ENCODE results near the gene PLIN3.

DNA sequence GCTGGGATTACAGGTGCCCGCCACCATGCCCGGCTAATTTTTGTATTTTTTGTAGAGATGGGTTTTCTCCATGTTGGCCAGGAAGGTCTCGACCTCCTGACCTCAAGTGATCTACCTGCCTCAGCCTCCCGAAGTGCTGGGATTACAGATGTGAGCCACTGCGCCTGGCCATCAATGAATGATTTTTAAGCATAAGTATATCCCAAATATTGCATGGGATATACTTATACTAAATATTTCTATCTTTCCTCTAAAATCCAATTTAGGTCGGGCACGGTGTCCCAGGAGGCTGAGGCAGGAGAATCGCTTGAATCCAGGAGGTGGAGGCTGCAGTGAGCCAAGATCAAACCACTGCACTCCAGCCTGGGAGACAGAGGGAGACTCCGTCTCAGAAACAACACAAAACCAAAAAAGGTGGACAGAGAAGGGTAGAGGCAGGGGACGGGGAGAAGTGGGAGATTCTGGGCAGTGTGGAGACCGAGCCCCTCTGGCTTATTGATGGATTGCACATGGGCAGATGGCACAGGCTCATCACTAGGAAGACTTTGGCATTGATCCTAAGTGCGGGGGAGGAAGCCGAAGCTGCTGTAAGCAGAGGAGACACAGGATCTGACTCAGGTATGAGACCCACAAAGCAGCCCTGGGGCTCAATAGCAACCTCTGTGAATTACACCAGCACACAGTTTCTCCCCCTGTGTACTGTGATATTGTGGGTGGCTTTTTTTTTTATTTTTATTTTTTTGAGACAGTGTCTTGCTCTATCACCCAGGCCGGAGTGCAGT, 21.8 kb upstream of the PLIN3 start:
- TF ChIP-seq, protein P1, sequence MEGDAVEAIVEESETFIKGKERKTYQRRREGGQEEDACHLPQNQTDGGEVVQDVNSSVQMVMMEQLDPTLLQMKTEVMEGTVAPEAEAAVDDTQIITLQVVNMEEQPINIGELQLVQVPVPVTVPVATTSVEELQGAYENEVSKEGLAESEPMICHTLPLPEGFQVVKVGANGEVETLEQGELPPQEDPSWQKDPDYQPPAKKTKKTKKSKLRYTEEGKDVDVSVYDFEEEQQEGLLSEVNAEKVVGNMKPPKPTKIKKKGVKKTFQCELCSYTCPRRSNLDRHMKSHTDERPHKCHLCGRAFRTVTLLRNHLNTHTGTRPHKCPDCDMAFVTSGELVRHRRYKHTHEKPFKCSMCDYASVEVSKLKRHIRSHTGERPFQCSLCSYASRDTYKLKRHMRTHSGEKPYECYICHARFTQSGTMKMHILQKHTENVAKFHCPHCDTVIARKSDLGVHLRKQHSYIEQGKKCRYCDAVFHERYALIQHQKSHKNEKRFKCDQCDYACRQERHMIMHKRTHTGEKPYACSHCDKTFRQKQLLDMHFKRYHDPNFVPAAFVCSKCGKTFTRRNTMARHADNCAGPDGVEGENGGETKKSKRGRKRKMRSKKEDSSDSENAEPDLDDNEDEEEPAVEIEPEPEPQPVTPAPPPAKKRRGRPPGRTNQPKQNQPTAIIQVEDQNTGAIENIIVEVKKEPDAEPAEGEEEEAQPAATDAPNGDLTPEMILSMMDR (IDR thresholded peaks at IDR 0.05; ENCODE audit: extremely low read depth in 1 of 2, insufficient read depth in 1 of 2, low read depth in 1 of 2, low read length in 2 of 2) = no peak
- TF ChIP-seq POLR2AphosphoS5 (IDR thresholded peaks at IDR 0.05; ENCODE audit: insufficient read depth, low read depth, low read length) (no peak), GATA2 (IDR thresholded peaks at IDR 0.05; ENCODE audit: insufficient read depth, insufficient read length, low read depth, low read length) (no peak)
- TF ChIP-seq, protein P2, sequence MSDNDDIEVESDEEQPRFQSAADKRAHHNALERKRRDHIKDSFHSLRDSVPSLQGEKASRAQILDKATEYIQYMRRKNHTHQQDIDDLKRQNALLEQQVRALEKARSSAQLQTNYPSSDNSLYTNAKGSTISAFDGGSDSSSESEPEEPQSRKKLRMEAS (IDR thresholded peaks at IDR 0.05; ENCODE audit: insufficient read depth, insufficient read length) = no peak
